Measurements from ENCODE around the gene SPINT3. TPM values are rescaled to one million over a fixed set of nuclear protein-coding genes. Genes with fewer than 3 reads are reported as not detected.
A peak's percentile ranks its signal among the peaks of the same experiment; 100 is the strongest.

The SPINT3 gene
- total RNA-seq, 1 experiment from 2014 or later: not detected

DNA sequence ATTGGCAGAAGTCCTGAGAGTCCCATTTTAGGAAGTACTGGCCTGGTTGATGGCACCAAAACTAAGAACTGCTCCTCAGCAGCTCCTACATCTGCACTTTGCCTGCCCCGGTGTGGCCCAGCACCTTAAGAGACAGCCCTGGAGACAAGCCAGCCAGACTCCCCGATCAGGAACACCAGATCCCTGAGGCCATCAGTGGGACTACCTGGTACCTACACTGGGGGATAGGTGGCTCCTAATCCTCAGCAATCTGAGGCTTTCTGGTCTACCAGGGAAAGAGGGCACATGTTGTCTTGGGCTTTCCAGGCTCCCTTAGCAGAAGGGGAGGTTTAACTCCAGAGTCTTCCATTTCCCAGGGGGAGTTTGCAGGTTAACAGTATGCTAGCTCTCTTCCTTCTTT lies 24.0 kb upstream of the SPINT3 start, which contains the start of gene WFDC6:
Gene WFDC6, minus strand, starts transcription at position 101 of the 400 bp plus-strand sequence. Its CDS starts 75 bp downstream, at position 26.
- BruUV-seq (replicated peaks): no TSS peak

GRCh38 chr20:45538209-45538799 lies 22.9 kb upstream of the SPINT3 start:
- Histone ChIP-seq H3K4me1 (ENCODE audit: control insufficient read depth, insufficient read depth, low read length) (no peaks in the 10 kb centered on the region), H3K4me3 (ENCODE audit: low read depth in 2 of 2, low read length in 2 of 2) (no peak overlapping the region), H3K27ac (ENCODE audit: low read length) (no peak overlapping the region), H3K27me3 (ENCODE audit: control insufficient read depth, insufficient read depth, low read length) (peaks cover 9% of the 10 kb centered on the region; the same call in 1 of the 2 replicates), H3K36me3 (ENCODE audit: control insufficient read depth, insufficient read depth, low read length) (no peaks in the 10 kb centered on the region), H3K9me3 (ENCODE audit: control insufficient read depth, insufficient read depth, low read depth, low read length) (no peaks in the 10 kb centered on the region)
- no peak for ATAC-seq
- no peak for DNase-seq (ENCODE audit: low read depth, low spot score)
- CTCF ChIA-PET: no interaction called here
- intact Hi-C loops (cut with micrococcal nuclease; ENCODE audit: unreplicated experiment) (no loop called here), in situ Hi-C loops (cut with HindIII; ENCODE audit: low pct_unique_long_range_greater_than_20kb, low sequenced_read_pairs) (no loop called here)
- no TSS peak for BruUV-seq (replicated peaks)
- POLR2A ChIA-PET: no interaction called here
- 0 out of 2 replicates have a peak, but pooled peaks have one; percentile 11 for TF ChIP-seq CTCF (IDR thresholded peaks at IDR 0.05)
- TF ChIP-seq TCF7L2 (IDR thresholded peaks at IDR 0.05; ENCODE audit: low read depth, low read length): no peak
- TF ChIP-seq, protein P1, sequence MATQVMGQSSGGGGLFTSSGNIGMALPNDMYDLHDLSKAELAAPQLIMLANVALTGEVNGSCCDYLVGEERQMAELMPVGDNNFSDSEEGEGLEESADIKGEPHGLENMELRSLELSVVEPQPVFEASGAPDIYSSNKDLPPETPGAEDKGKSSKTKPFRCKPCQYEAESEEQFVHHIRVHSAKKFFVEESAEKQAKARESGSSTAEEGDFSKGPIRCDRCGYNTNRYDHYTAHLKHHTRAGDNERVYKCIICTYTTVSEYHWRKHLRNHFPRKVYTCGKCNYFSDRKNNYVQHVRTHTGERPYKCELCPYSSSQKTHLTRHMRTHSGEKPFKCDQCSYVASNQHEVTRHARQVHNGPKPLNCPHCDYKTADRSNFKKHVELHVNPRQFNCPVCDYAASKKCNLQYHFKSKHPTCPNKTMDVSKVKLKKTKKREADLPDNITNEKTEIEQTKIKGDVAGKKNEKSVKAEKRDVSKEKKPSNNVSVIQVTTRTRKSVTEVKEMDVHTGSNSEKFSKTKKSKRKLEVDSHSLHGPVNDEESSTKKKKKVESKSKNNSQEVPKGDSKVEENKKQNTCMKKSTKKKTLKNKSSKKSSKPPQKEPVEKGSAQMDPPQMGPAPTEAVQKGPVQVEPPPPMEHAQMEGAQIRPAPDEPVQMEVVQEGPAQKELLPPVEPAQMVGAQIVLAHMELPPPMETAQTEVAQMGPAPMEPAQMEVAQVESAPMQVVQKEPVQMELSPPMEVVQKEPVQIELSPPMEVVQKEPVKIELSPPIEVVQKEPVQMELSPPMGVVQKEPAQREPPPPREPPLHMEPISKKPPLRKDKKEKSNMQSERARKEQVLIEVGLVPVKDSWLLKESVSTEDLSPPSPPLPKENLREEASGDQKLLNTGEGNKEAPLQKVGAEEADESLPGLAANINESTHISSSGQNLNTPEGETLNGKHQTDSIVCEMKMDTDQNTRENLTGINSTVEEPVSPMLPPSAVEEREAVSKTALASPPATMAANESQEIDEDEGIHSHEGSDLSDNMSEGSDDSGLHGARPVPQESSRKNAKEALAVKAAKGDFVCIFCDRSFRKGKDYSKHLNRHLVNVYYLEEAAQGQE (IDR thresholded peaks at IDR 0.05; ENCODE audit: insufficient read depth in 1 of 2, low read depth in 2 of 2, low read length in 1 of 2): no peak
- TF ChIP-seq SIN3A (IDR thresholded peaks at IDR 0.05; ENCODE audit: borderline replicate concordance, insufficient read depth, low read depth, low read length): no peak

More for the DNA sequence above, 24.0 kb upstream of the SPINT3 start, which contains the start of gene WFDC6:
- Histone ChIP-seq H3K36me3 (ENCODE audit: control insufficient read depth, insufficient read depth, low read length) (no peaks in the 10 kb centered on the region), H3K4me1 (ENCODE audit: control insufficient read depth, insufficient read depth, low read length) (no peaks in the 10 kb centered on the region), H3K27ac (ENCODE audit: low read length) (no peak within 1 kb of the TSS), H3K4me3 (ENCODE audit: low read depth in 2 of 2, low read length in 2 of 2) (no peak within 1 kb of the TSS), H3K27me3 (ENCODE audit: control insufficient read depth, insufficient read depth, low read length) (peaks cover 9% of the 10 kb centered on the region; the same call in 1 of the 2 replicates), H3K9me3 (ENCODE audit: control insufficient read depth, insufficient read depth, low read depth, low read length) (no peaks in the 10 kb centered on the region)
- no peak for TF ChIP-seq POLR2AphosphoS5 (IDR thresholded peaks at IDR 0.05; ENCODE audit: low read depth, low read length)
- TF ChIP-seq SIN3A (IDR thresholded peaks at IDR 0.05; ENCODE audit: borderline replicate concordance, insufficient read depth, low read depth, low read length): no peak
- no peak for TF ChIP-seq CTCF (IDR thresholded peaks at IDR 0.05)
- no peak for TF ChIP-seq TCF7L2 (IDR thresholded peaks at IDR 0.05; ENCODE audit: low read depth, low read length)
- TF ChIP-seq, protein P1 (IDR thresholded peaks at IDR 0.05; ENCODE audit: insufficient read depth in 1 of 2, low read depth in 2 of 2, low read length in 1 of 2): no peak
- no peak for DNase-seq (ENCODE audit: low read depth, low spot score)
- intact Hi-C loops (cut with micrococcal nuclease; ENCODE audit: unreplicated experiment): no loop called here
- ChIA-PET CTCF (no interaction called here), POLR2A (interaction anchor here (0.6 kb wide), 1 partner anchor 281 kb away, joined by 6 read pairs; no protein-coding TSS in a partner anchor)
- in situ Hi-C loops (cut with HindIII; ENCODE audit: low pct_unique_long_range_greater_than_20kb, low sequenced_read_pairs): no loop called here
- ATAC-seq: no peak
